ENCODE data around the gene CENPF. TPM values are rescaled to one million over a fixed set of nuclear protein-coding genes. Genes with fewer than 3 reads are reported as not detected.
"Not testable (repeated sequence)": the region's sequence is repeated elsewhere in the genome, so short reads cannot be mapped to it uniquely, and the experiment has no call there.

CENPF gene
- polyA plus RNA-seq, 1 donor from 2014 or later: 5.4 TPM

DNA sequence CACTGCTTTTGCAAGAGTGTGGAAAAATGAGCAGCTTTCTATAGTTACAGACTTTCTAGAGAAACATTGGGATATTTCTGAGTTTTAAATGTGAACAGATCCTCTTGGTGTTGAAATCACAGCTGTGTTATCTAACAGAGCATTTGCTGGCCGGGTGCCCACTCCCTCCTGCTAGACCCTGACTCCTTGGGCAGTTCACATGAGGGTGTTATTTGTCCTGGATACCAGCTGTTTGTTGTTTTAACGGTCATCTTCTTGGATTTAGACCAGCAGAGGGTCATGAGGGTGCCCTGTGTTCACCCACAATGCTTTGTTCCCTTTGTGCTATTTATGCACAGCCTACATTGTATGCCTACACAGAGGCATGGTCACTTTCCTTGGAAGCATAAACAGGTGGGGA, 67.1 kb downstream of the CENPF start:
- Histone ChIP-seq H3K9me3 (ENCODE audit: low read length) (no peaks in the 10 kb centered on the region), H3K4me2 (ENCODE audit: low read length) (no peak overlapping the region), H2AFZ (ENCODE audit: low read depth, low read length) (no peak overlapping the region), H3K27ac (ENCODE audit: low read length) (no peak overlapping the region), H3K9me2 (ENCODE audit: insufficient read depth, low read length) (no peaks in the 10 kb centered on the region), H3F3A (ENCODE audit: insufficient read depth, low read length, poor library complexity, severe bottlenecking) (no peaks in the 10 kb centered on the region), H3K79me2 (replicated peaks; ENCODE audit: insufficient read depth, low read length) (no peaks in the 10 kb centered on the region), H3K9ac (ENCODE audit: low read length) (no peak overlapping the region), H3K4me3 (ENCODE audit: low read length) (no peak overlapping the region), H4K20me1 (ENCODE audit: insufficient read depth) (no peaks in the 10 kb centered on the region), H3K27me3 (ENCODE audit: insufficient read depth, low read depth, low read length) (no peaks in the 10 kb centered on the region), H3K36me3 (ENCODE audit: insufficient read depth, low read length) (no peaks in the 10 kb centered on the region)
- TF ChIP-seq POLR2AphosphoS5 (IDR thresholded peaks at IDR 0.05) (no peak), RAD21 (conservative IDR thresholded peaks at IDR 0.05) (no peak), MXI1 (conservative IDR thresholded peaks at IDR 0.05; ENCODE audit: poor library complexity, severe bottlenecking) (no peak), EZH2 (IDR thresholded peaks at IDR 0.05; ENCODE audit: borderline replicate concordance, insufficient read depth, low read length, poor library complexity, severe bottlenecking) (no peak), CTCF (IDR thresholded peaks at IDR 0.05; ENCODE audit: poor library complexity, severe bottlenecking) (no peak), TAF1 (IDR thresholded peaks at IDR 0.05; ENCODE audit: low read depth) (no peak), EP300 (conservative IDR thresholded peaks at IDR 0.05; ENCODE audit: poor library complexity, severe bottlenecking) (no peak)
- TF ChIP-seq, protein P1, sequence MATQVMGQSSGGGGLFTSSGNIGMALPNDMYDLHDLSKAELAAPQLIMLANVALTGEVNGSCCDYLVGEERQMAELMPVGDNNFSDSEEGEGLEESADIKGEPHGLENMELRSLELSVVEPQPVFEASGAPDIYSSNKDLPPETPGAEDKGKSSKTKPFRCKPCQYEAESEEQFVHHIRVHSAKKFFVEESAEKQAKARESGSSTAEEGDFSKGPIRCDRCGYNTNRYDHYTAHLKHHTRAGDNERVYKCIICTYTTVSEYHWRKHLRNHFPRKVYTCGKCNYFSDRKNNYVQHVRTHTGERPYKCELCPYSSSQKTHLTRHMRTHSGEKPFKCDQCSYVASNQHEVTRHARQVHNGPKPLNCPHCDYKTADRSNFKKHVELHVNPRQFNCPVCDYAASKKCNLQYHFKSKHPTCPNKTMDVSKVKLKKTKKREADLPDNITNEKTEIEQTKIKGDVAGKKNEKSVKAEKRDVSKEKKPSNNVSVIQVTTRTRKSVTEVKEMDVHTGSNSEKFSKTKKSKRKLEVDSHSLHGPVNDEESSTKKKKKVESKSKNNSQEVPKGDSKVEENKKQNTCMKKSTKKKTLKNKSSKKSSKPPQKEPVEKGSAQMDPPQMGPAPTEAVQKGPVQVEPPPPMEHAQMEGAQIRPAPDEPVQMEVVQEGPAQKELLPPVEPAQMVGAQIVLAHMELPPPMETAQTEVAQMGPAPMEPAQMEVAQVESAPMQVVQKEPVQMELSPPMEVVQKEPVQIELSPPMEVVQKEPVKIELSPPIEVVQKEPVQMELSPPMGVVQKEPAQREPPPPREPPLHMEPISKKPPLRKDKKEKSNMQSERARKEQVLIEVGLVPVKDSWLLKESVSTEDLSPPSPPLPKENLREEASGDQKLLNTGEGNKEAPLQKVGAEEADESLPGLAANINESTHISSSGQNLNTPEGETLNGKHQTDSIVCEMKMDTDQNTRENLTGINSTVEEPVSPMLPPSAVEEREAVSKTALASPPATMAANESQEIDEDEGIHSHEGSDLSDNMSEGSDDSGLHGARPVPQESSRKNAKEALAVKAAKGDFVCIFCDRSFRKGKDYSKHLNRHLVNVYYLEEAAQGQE (IDR thresholded peaks at IDR 0.05; ENCODE audit: borderline replicate concordance): no peak

- not testable (repeated sequence) for H3K79me2 ChIP-seq (replicated peaks; ENCODE audit: insufficient read depth, low read length); H3K27me3 ChIP-seq (ENCODE audit: insufficient read depth, low read depth, low read length); H3K9me3 ChIP-seq (ENCODE audit: low read length); H3K9ac ChIP-seq (ENCODE audit: low read length); H3K9me2 ChIP-seq (ENCODE audit: insufficient read depth, low read length); H3K27ac ChIP-seq (ENCODE audit: low read length); H2AFZ ChIP-seq (ENCODE audit: low read depth, low read length); H3F3A ChIP-seq (ENCODE audit: insufficient read depth, low read length, poor library complexity, severe bottlenecking); H3K4me3 ChIP-seq (ENCODE audit: low read length); H3K4me2 ChIP-seq (ENCODE audit: low read length); H4K20me1 ChIP-seq (ENCODE audit: insufficient read depth); H3K36me3 ChIP-seq (ENCODE audit: insufficient read depth, low read length)
Observed at GRCh38 chr1:214673029-214673428, 70.0 kb downstream of the CENPF start.

DNA sequence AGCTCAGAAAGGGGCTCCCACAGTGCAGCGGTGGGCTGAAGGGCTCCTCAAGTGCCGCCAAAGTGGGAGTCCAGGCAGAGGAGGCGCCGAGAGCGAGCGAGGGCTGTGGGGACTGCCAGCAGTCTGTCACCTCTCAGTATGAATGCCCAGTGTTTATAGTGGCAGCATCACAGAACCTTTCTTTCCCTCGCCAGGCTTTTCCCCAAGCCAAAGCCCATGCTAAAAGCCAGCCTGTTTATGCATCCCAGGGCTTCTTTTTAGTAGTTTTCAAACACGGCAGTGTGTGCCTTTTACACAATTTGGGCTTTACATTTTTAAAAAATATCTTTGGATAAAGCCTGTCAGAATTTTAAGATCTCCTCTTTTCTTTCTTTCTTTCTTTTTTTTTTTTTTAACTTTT, 70.6 kb downstream of the CENPF start:
- Histone ChIP-seq H3K79me2 (replicated peaks; ENCODE audit: insufficient read depth, low read length) (no peaks in the 10 kb centered on the region), H2AFZ (ENCODE audit: low read depth, low read length) (no peak overlapping the region), H3K36me3 (ENCODE audit: insufficient read depth, low read length) (no peaks in the 10 kb centered on the region), H3K27ac (ENCODE audit: low read length) (no peak overlapping the region), H3K9me2 (ENCODE audit: insufficient read depth, low read length) (no peaks in the 10 kb centered on the region), H3K9ac (ENCODE audit: low read length) (no peak overlapping the region), H4K20me1 (ENCODE audit: insufficient read depth) (no peaks in the 10 kb centered on the region), H3K27me3 (ENCODE audit: insufficient read depth, low read depth, low read length) (no peaks in the 10 kb centered on the region), H3K9me3 (ENCODE audit: low read length) (no peaks in the 10 kb centered on the region), H3K4me2 (ENCODE audit: low read length) (no peak overlapping the region), H3F3A (ENCODE audit: insufficient read depth, low read length, poor library complexity, severe bottlenecking) (no peaks in the 10 kb centered on the region), H3K4me3 (ENCODE audit: low read length) (no peak overlapping the region)
- TF ChIP-seq SMC3 (conservative IDR thresholded peaks at IDR 0.05; ENCODE audit: poor library complexity) (no peak), CTCF (IDR thresholded peaks at IDR 0.05; ENCODE audit: poor library complexity, severe bottlenecking) (no peak), MXI1 (conservative IDR thresholded peaks at IDR 0.05; ENCODE audit: poor library complexity, severe bottlenecking) (no peak), RAD21 (conservative IDR thresholded peaks at IDR 0.05) (no peak), POLR2AphosphoS5 (IDR thresholded peaks at IDR 0.05) (no peak), TAF1 (IDR thresholded peaks at IDR 0.05; ENCODE audit: low read depth) (no peak), EZH2 (IDR thresholded peaks at IDR 0.05; ENCODE audit: borderline replicate concordance, insufficient read depth, low read length, poor library complexity, severe bottlenecking) (no peak), EP300 (conservative IDR thresholded peaks at IDR 0.05; ENCODE audit: poor library complexity, severe bottlenecking) (no peak)
- TF ChIP-seq, protein P1 (IDR thresholded peaks at IDR 0.05; ENCODE audit: borderline replicate concordance): no peak

Data from neural cell (in vitro differentiated cells).